Fibroblast of lung (primary cell): ENCODE results near the gene TMEM266. TPM values are rescaled to one million over a fixed set of nuclear protein-coding genes. Genes with fewer than 3 reads are reported as not detected.

Experiments used
- DNase-seq, 2 donors: peaks; one replicate each; pipeline versions ENCODE4 v3.0.0 to v3.0.0-alpha.2; 2010; ENCODE audit warnings: low read depth in 2 of 2
- H2AFZ ChIP-seq: 2 replicates; pipeline ENCODE4 v1.5.1; 2012; ENCODE audit warnings: low read length, control low read depth, inconsistent platforms
- H3K27ac ChIP-seq: 2 replicates; pipeline ENCODE4 v1.5.1; 2011; ENCODE audit warnings: low read length, control low read depth; ENCODE audit not compliant: insufficient read depth
- H3K27me3 ChIP-seq: 2 replicates; pipeline ENCODE4 v1.5.1; 2011; ENCODE audit warnings: mild to moderate bottlenecking, low read length; ENCODE audit not compliant: control insufficient read depth, insufficient read depth
- H3K36me3 ChIP-seq: 2 replicates; pipeline ENCODE4 v1.5.1; 2011; ENCODE audit warnings: low read length; ENCODE audit not compliant: control insufficient read depth, insufficient read depth
- H3K4me1 ChIP-seq: 2 replicates; pipeline ENCODE4 v1.5.1; 2011; ENCODE audit warnings: low read length; ENCODE audit not compliant: control insufficient read depth, insufficient read depth; ENCODE audit errors: extremely low read depth
- H3K4me2 ChIP-seq: 2 replicates; pipeline ENCODE4 v1.5.1; 2011; ENCODE audit warnings: low read length, control low read depth; ENCODE audit not compliant: insufficient read depth; ENCODE audit errors: extremely low read depth
- H3K4me3 ChIP-seq, 4 experiments: fragments of 200-600 bp in 1 of 4; sonication (generic) in 1 of 4; replicated peaks in 1 of 4; 2 replicates each; pipeline ENCODE4 v1.5.1; 2011 to 2016; ENCODE audit warnings: low read length in 4 of 4, low read depth in 3 of 4, mild to moderate bottlenecking in 3 of 4, control low read depth in 2 of 4, inconsistent platforms in 1 of 4, mixed read lengths in 1 of 4; ENCODE audit not compliant: insufficient read depth in 1 of 4; ENCODE audit errors: control extremely low read depth in 1 of 4
- H3K79me2 ChIP-seq: 2 replicates; pipeline ENCODE4 v1.5.1; 2012; ENCODE audit warnings: mild to moderate bottlenecking, low read length, inconsistent platforms; ENCODE audit not compliant: control insufficient read depth, insufficient read depth
- H3K9ac ChIP-seq: 2 replicates; pipeline ENCODE4 v1.5.1; 2011; ENCODE audit warnings: mild to moderate bottlenecking, low read length, control low read depth; ENCODE audit not compliant: insufficient read depth
- H3K9me3 ChIP-seq: 2 replicates; pipeline ENCODE4 v1.5.1; 2012; ENCODE audit warnings: low read depth, low read length; ENCODE audit not compliant: control insufficient read depth, insufficient read depth
- H4K20me1 ChIP-seq: 2 replicates; pipeline ENCODE4 v1.5.1; 2011; ENCODE audit warnings: low read length; ENCODE audit not compliant: control insufficient read depth, insufficient read depth; ENCODE audit errors: extremely low read depth
- CTCF ChIP-seq, 2 donors: IDR thresholded peaks in 1 of 2; conservative IDR thresholded peaks in 1 of 2; 1 replicate in 1 of 2; 2 replicates in 1 of 2; pipeline ENCODE4 v1.5.1; 2011 to 2012; ENCODE audit warnings: low read length in 2 of 2, control low read depth in 1 of 2, inconsistent platforms in 1 of 2, low read depth in 1 of 2, mild to moderate bottlenecking in 1 of 2
- EZH2 ChIP-seq: IDR thresholded peaks from 2 replicates; pipeline ENCODE4 v1.5.1; 2012; ENCODE audit warnings: low read length, control low read depth, mild to moderate bottlenecking; ENCODE audit errors: missing control alignments
- polyA plus RNA-seq, 2 donors: library from polyadenylated mRNA; depleted of rRNA in 1 of 2; stranded (reverse) in 1 of 2; unstranded in 1 of 2; fragments of >200 nt; gene quantifications; 2 replicates each; pipeline ENCODE4 v1.2.1, GENCODE V29; 2011 to 2012; ENCODE audit warnings: missing spikeins in 1 of 2
- total RNA-seq: library from RNA; depleted of rRNA; stranded (reverse); fragments of >200 nt; gene quantifications from 2 replicates; pipeline ENCODE4 v1.2.1, GENCODE V29; 2014

Gene TMEM266
- total and polyA plus RNA-seq, 2 donors (not counting 1 experiment from before 2014, with no cell fraction given): 0.09 to 0.33 TPM

GRCh38 chr15:76178296-76179000 is 118.7 kb downstream of the TMEM266 start:
- H3K4me3 ChIP-seq: no peak overlapping the region

GRCh38 chr15:76179023-76179422 is 119.2 kb downstream of the TMEM266 start:
- no peak overlapping the region for H3K9ac ChIP-seq
- H3K4me3 ChIP-seq: no peak overlapping the region
- no peaks in the 10 kb centered on the region for H3K4me1 ChIP-seq
- H3K79me2 ChIP-seq: no peaks in the 10 kb centered on the region
- no peaks in the 10 kb centered on the region for H4K20me1 ChIP-seq
- no peak overlapping the region for H2AFZ ChIP-seq
- no peak for DNase-seq
- peaks cover 4% of the 10 kb centered on the region for H3K27me3 ChIP-seq
- H3K9me3 ChIP-seq: no peaks in the 10 kb centered on the region
- TF ChIP-seq EZH2 (no peak), CTCF (conservative IDR thresholded peaks at IDR 0.05 in 1 of 2, IDR thresholded peaks at IDR 0.05 in 1 of 2; ENCODE audit: low read depth in 1 of 2, low read length in 2 of 2) (no peak)
- H3K36me3 ChIP-seq: no peaks in the 10 kb centered on the region
- no peak overlapping the region for H3K4me2 ChIP-seq
- H3K27ac ChIP-seq: no peak overlapping the region

More at GRCh38 chr15:76178296-76179000, 118.7 kb downstream of the TMEM266 start:
- TF ChIP-seq CTCF (conservative IDR thresholded peaks at IDR 0.05 in 1 of 2, IDR thresholded peaks at IDR 0.05 in 1 of 2; ENCODE audit: low read depth in 1 of 2, low read length in 2 of 2) (no peak), EZH2 (no peak)
- Histone ChIP-seq H3K4me2 (no peak overlapping the region), H4K20me1 (no peaks in the 10 kb centered on the region), H3K27me3 (peaks cover 4% of the 10 kb centered on the region), H3K79me2 (no peaks in the 10 kb centered on the region), H3K36me3 (no peaks in the 10 kb centered on the region), H3K4me1 (no peaks in the 10 kb centered on the region), H3K27ac (no peak overlapping the region), H2AFZ (no peak overlapping the region), H3K9me3 (no peaks in the 10 kb centered on the region), H3K9ac (no peak overlapping the region)
- DNase-seq: no peak

- Histone ChIP-seq H3K4me3 (no peak overlapping the region), H3K27me3 (peaks cover 4% of the 10 kb centered on the region), H3K79me2 (no peaks in the 10 kb centered on the region), H2AFZ (no peak overlapping the region), H3K27ac (no peak overlapping the region), H4K20me1 (no peaks in the 10 kb centered on the region), H3K36me3 (no peaks in the 10 kb centered on the region), H3K9ac (no peak overlapping the region), H3K4me1 (no peaks in the 10 kb centered on the region), H3K9me3 (no peaks in the 10 kb centered on the region), H3K4me2 (no peak overlapping the region)
- DNase-seq: no peak
- TF ChIP-seq CTCF (conservative IDR thresholded peaks at IDR 0.05 in 1 of 2, IDR thresholded peaks at IDR 0.05 in 1 of 2; ENCODE audit: low read depth in 1 of 2, low read length in 2 of 2) (no peak), EZH2 (no peak)
Observed at GRCh38 chr15:76180321-76180720, 120.5 kb downstream of the TMEM266 start.
